Ovary (tissue), 3 donors: ENCODE results near the gene LILRB1.
"Not testable (repeated sequence)": the region's sequence is repeated elsewhere in the genome, so short reads cannot be mapped to it uniquely, and the experiment has no call there.

Source experiments
- POLR2A ChIP-seq: fragments of 450-650 bp; IDR thresholded peaks from one replicate; pipeline ENCODE4 v1.6.1; 2017; ENCODE audit warnings: antibody characterized with exemption, mild to moderate bottlenecking, moderate library complexity
- TF ChIP-seq, protein P1 (sequence below), 3 donors: fragments of 450-650 bp in 2 of 3; fragments of 200-600 bp in 1 of 3; IDR thresholded peaks; one replicate each; pipeline versions ENCODE4 v1.5.1 to v1.8.0; 2016 to 2022; ENCODE audit warnings: antibody characterized with exemption in 3 of 3, mild to moderate bottlenecking in 1 of 3
- donor health status: DM: no; HTN: no; CAD: no.

DNA sequence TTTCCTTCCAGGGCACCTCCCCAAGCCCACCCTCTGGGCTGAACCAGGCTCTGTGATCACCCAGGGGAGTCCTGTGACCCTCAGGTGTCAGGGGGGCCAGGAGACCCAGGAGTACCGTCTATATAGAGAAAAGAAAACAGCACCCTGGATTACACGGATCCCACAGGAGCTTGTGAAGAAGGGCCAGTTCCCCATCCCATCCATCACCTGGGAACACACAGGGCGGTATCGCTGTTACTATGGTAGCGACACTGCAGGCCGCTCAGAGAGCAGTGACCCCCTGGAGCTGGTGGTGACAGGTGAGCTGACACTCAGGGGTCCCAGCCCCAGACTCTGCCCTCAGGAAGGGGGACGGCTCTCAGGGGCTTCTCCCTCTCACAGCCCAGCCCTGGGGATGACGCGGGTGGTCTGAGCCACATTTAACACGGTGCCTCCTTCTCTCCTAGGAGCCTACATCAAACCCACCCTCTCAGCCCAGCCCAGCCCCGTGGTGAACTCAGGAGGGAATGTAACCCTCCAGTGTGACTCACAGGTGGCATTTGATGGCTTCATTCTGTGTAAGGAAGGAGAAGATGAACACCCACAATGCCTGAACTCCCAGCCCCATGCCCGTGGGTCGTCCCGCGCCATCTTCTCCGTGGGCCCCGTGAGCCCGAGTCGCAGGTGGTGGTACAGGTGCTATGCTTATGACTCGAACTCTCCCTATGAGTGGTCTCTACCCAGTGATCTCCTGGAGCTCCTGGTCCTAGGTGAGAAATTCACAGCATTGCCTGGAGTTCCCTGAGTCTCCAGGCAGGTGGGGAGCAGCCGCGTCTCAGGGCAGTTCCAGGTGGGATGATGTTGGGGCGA lies 1.4 kb downstream of the LILRB1 start:
- not testable (repeated sequence) for TF ChIP-seq POLR2A
- TF ChIP-seq, protein P1, sequence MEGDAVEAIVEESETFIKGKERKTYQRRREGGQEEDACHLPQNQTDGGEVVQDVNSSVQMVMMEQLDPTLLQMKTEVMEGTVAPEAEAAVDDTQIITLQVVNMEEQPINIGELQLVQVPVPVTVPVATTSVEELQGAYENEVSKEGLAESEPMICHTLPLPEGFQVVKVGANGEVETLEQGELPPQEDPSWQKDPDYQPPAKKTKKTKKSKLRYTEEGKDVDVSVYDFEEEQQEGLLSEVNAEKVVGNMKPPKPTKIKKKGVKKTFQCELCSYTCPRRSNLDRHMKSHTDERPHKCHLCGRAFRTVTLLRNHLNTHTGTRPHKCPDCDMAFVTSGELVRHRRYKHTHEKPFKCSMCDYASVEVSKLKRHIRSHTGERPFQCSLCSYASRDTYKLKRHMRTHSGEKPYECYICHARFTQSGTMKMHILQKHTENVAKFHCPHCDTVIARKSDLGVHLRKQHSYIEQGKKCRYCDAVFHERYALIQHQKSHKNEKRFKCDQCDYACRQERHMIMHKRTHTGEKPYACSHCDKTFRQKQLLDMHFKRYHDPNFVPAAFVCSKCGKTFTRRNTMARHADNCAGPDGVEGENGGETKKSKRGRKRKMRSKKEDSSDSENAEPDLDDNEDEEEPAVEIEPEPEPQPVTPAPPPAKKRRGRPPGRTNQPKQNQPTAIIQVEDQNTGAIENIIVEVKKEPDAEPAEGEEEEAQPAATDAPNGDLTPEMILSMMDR (IDR thresholded peaks at IDR 0.05) = not testable (repeated sequence)
